ENCODE measurements around the gene ANK2.

The ANK2 gene

DNA sequence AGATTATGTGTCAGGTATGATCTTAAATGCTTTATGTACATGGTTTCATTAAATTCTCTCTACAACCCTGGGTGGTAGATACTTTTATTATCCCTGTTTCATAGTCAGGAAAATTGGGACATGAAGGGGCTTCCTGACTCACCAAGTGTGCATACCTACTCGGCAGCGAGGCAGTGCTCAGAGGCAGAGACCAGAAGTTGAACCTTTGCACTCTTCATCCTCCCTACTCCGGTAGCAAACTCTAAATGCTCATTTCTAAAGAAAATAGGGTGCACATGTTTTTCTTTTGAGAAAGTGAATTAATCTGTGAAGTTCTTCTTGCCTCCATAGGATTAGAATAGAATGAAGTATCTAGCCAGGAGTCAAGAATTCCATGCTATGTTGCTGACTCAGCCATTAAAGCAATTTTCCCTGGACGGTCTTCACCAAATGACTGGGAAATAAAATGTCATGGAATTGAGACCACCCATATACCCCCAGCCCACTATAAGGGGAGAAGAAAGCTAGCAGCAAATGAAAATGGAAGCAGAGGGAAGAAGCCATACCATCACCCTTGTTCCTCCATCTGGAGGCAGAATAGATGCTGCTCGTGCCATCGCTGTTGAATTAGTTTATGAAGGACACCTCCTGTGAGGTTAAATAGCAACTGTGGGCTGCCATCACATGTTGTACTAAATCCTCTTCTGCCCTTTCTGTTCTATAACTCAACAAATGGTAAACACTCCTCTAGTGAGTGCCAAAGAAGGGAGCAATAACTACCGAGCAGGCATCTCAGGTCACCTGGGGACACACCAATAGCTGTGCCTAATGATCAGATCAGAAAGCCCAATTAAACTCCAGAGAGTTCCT is 356.6 kb downstream of the ANK2 start:
- DNase-seq = no peak

DNA sequence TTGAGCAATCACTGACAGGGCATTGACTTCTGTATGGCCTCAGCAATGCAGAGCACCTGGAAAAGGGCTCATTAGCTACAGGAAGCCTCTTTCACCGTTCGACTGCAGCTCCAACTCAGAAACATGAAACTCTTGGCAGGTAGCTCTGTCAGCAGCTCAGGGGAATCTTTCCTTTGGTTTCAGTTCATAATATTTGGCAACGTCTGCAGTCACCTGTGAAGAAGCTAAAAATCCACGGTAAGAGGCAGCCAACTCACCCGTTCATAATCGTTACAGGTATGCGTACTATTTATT is 357.2 kb downstream of the ANK2 start:
- DNase-seq = no peak

DNA sequence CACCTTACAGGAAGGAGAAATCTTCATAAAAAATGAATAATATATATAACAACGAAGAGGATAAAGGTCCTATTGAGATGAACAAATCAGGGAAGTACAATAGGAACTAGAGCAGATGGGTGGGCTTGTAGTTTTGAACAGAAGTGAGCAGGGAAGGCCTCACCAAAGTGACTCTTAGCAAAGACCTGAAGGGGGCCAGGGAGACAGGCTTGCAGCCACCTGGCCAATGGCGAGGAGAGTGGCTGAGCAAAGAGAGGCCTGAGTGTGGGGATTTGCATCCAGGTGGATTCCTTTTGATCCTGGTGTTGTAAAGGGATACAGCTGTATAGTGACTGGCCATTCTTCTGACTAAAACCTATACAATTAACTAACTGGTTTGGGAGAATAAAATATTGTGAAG is 358.0 kb downstream of the ANK2 start:
- no peak for DNase-seq

DNA sequence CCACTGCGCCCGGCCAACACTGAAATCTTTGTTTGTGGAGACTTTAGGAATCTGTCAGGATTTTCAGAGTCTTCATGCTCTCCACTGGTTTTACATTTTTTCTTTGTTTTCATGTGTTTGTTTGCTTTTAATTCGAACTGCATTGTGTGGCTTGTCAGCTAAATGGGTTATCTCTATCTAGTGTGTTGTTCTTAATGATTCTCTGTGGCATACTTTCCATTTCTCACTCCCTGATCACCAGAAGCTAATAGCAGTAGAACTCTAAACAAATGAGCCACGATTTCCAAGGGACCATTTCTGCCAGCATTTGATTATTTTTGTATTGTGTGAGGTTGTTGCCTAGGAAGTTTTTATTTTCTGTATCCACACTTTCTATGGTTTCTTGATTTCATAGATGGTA is 359.7 kb downstream of the ANK2 start:
- no peak for DNase-seq

DNA sequence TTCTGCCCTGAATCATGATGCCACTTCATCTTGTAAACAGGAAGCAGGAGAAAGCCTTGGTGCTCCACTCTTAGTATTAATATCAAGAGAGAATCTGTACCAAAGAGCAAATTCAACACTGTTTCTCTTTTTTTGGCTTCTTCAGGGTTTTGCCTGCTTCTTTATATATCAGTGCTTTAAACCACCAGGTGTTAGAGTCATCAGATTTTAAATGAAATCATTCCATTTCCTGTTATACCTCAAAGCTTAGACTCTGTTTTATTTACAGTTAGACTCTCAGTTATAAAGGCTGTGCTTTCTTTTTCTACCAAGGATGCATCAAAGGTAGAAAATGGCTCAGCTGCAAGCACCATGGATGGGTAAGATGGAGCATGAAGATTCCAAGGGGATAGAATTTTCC is 361.2 kb downstream of the ANK2 start:
- DNase-seq = no peak

DNA sequence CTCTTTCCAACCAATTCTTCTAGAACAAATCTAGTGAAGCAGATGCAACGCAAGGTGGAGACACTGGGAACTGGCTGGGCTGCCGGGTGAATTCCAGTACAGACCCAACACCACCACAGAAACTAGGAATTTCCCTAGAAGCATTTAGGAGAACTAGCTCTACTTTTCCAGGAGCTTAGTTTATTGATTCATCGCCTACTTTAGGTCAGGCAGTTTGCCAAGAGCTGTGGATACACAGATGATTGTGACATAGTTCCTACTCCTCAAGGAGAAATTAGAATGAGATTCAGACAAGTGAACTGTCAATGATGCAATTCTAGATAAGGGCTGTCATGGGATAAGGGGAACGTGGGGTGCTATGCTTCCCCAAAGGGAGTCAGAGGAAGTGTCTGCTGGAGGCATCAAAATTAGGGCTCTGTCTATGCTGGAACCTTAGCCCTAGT is 362.1 kb downstream of the ANK2 start:
- DNase-seq = no peak

DNA sequence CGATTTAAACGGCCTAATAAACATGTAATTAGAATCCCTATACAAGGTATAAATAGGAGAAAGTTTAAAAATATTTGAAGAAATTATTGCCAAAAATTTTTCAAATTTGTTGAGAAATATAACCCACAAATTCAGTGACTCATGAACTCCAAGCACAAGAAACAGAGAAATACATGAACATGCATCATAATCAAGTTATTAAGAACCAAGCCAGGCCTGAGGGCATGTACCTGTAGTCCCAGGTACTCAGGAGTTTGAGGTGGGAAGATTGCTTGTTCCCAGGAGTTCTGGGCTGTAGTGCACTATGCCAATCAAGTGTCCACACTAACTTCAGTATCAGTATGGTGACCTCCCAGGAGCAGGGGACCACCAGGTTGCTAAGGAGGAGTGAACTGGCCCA is 370.2 kb downstream of the ANK2 start:
- DNase-seq = no peak

DNA sequence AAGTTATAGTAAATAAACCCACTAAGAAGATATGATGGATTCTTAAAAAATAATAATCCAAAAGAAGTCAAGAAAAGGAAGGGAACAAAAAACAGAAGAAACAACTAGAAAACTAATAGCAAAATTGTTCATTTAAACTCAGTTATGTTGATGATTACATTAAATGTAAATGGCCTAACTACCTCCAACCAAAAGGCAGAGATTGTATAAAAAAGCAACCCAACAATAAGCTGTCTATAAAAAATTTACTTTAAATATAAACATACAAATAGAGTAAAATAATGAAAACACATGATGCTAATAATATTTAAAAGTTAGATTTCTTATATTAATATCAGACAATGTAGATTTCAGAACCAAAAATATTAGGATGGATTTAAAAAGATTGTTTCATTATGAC is 371.5 kb downstream of the ANK2 start:
- DNase-seq = no peak

DNA sequence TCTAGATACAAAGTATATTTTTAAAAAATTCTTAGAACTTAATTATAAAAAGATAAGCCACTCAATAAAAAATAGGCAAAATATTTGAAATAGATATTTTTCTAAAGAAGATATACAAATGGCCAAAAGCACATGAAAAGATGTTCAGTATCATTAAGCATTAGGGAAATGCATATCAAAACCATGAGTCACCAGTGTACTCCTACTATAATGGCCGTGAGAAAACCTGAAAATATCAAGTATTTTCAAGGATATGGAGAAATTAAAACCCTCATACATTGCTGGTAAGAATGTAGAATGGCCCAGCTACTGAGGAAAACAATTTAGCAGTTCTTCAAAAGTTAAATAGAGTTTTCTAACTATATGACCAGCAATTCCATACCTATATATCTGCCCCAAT is 374.2 kb downstream of the ANK2 start:
- no peak for DNase-seq

DNA sequence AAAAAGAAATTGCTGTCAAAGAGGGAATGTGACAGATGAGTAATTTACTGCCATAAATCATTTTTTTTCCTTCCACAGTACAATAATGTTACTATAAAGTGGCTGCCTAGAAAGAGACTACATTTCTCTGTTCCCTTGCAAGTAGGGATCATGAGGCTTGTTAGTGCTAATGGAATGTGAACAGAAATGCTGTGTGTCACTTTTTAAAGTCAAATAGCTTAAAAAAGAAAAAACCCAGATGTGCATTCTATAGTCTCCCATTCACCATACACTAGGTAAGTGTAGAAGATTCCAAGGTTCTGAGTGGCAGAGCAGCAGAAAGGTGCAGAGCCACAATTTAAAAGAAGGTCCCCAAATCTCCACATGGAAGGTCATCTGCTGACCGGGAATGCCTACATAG is 383.7 kb downstream of the ANK2 start:
- no peak for DNase-seq
